Muscle layer of colon (tissue), 2 donors: ENCODE measurements around the gene GEMIN7.

ENCODE experiments used
- H3K27ac ChIP-seq: one replicate; pipeline ENCODE4 v1.7.0; 2013; ENCODE audit warnings: low read depth, mild to moderate bottlenecking, low read length, moderate library complexity
- H3K27me3 ChIP-seq, 2 donors: one replicate each; pipeline ENCODE4 v1.7.0; 2013; ENCODE audit warnings: low read length in 2 of 2, mild to moderate bottlenecking in 2 of 2; ENCODE audit not compliant: insufficient read depth in 2 of 2, control insufficient read depth in 1 of 2
- H3K36me3 ChIP-seq: one replicate; pipeline ENCODE4 v1.7.0; 2013; ENCODE audit warnings: mild to moderate bottlenecking, low read length; ENCODE audit not compliant: insufficient read depth
- H3K4me1 ChIP-seq: one replicate; pipeline ENCODE4 v1.7.0; 2013; ENCODE audit warnings: mild to moderate bottlenecking, low read length; ENCODE audit not compliant: insufficient read depth
- H3K4me3 ChIP-seq, 2 donors: one replicate each; pipeline ENCODE4 v1.7.0; 2013; ENCODE audit warnings: low read length in 2 of 2, low read depth in 1 of 2, mild to moderate bottlenecking in 1 of 2, moderate library complexity in 1 of 2
- H3K9ac ChIP-seq: one replicate; pipeline ENCODE4 v1.7.0; 2013; ENCODE audit warnings: low read length
- H3K9me3 ChIP-seq: one replicate; pipeline ENCODE4 v1.7.0; 2013; ENCODE audit warnings: mild to moderate bottlenecking, low read length
- donor health status: abdominal sarcoma.
- donor health status: Adenocarcinoma of cecum.

Gene GEMIN7

GRCh38 chr19:45066921-45067661 is 12.0 kb upstream of the GEMIN7 start:
- Histone ChIP-seq H3K4me3 (no peak overlapping the region), H3K36me3 (peaks cover 61% of the 10 kb centered on the region), H3K9me3 (no peaks in the 10 kb centered on the region), H3K4me1 (no peaks in the 10 kb centered on the region), H3K27me3 (no peaks in the 10 kb centered on the region), H3K9ac (no peak overlapping the region), H3K27ac (no peak overlapping the region)

DNA sequence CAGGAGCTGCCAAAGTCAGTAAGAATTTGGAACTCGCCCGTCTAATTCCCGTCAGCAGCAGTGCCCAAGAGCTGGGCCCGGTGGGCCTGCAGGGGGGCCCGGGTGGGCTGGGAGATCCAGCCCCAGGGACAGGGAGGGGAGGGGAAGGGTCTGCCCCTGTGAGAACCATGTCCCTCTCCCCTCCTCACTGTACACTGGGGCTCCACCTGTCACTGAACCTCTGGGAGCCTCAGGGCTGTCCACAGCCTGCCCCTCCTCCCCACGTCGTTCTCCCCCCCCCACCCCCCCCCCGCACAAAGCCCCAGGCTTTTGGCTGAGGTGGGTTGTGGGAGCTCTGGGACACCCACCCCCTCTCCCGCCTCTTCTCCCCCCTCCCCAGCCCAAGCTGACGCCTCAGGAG is 11.0 kb upstream of the GEMIN7 start:
- Histone ChIP-seq H3K9me3 (no peaks in the 10 kb centered on the region), H3K27ac (no peak overlapping the region), H3K4me3 (no peak overlapping the region), H3K9ac (no peak overlapping the region), H3K27me3 (no peaks in the 10 kb centered on the region), H3K4me1 (no peaks in the 10 kb centered on the region), H3K36me3 (peaks cover 55% of the 10 kb centered on the region)

GRCh38 chr19:45069056-45069455 is 10.0 kb upstream of the GEMIN7 start:
- H3K9ac ChIP-seq = no peak overlapping the region
- H3K4me1 ChIP-seq = no peaks in the 10 kb centered on the region
- H3K27ac ChIP-seq = no peak overlapping the region
- H3K27me3 ChIP-seq = no peaks in the 10 kb centered on the region
- H3K4me3 ChIP-seq = no peak overlapping the region
- H3K36me3 ChIP-seq = peaks cover 49% of the 10 kb centered on the region
- no peaks in the 10 kb centered on the region for H3K9me3 ChIP-seq

GRCh38 chr19:45070214-45070613 is 8.8 kb upstream of the GEMIN7 start:
- no peak overlapping the region for H3K27ac ChIP-seq
- H3K27me3 ChIP-seq = no peaks in the 10 kb centered on the region
- peaks cover 43% of the 10 kb centered on the region for H3K36me3 ChIP-seq
- no peak overlapping the region for H3K4me3 ChIP-seq
- H3K9ac ChIP-seq = no peak overlapping the region
- no peaks in the 10 kb centered on the region for H3K9me3 ChIP-seq
- no peaks in the 10 kb centered on the region for H3K4me1 ChIP-seq

DNA sequence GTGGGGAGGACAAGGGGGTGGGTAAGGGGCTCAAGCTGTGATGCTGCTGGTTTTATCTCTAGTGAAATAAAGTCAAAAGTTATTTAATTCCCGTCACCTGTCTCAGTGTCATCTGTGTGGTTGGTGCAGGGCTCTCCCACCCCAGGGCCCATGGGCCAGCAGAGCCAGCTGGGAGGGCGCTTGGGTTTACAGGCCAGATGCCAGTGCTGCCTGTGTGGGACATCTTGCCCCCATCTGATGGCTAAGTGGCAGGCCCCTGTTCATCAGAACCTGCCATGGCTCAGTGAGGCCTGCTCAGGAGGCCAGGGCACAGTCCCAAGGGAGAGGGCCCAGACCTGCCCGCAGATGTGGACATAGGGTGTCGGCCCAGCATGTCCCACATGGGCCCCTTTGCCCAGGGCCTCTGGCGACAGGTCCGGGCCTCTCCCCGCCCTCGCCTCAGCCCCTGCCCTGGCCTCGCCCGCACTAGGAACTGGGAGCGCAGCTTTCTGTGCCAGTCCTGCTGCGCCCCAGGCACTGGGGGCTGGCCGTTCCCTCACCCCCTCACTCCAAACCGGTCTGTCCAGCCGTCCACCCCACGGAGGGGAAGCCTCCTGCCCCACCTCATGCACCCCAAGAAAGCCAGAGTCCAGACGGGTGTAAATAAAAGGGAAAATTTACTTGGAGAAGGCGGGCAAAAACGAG is 8.1 kb upstream of the GEMIN7 start:
- H3K9ac ChIP-seq = no peak overlapping the region
- no peak overlapping the region for H3K27ac ChIP-seq
- H3K4me3 ChIP-seq = no peak overlapping the region
- H3K9me3 ChIP-seq = no peaks in the 10 kb centered on the region
- H3K36me3 ChIP-seq = peaks cover 39% of the 10 kb centered on the region
- peaks cover 0 to 2% of the 10 kb centered on the region in 2 donors for H3K27me3 ChIP-seq
- H3K4me1 ChIP-seq = no peaks in the 10 kb centered on the region

DNA sequence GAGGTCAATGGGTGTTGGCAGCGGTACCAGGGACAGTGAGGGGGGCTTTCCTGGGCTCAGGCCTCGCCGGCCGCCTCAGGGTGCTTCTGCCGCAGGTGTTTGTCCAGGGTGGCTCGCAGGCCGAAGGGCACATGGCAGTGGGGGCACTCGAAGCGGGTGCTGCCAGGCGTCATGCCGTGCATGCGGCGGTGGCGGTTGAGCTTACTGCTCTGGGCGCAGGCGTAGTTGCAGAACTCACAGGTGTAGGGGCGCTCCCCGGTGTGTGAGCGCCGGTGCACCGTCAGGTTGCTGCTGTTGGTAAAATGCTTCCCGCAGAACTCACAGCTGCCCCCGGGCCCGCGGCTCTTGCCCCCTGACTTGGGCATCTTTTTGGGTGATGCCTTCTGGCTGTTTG is 7.5 kb upstream of the GEMIN7 start:
- H3K27ac ChIP-seq = no peak overlapping the region
- H3K27me3 ChIP-seq = peaks cover 0 to 4% of the 10 kb centered on the region in 2 donors

GRCh38 chr19:45071969-45072790 is 6.9 kb upstream of the GEMIN7 start:
- H3K36me3 ChIP-seq = peaks cover 32% of the 10 kb centered on the region

More for the DNA sequence above, 7.5 kb upstream of the GEMIN7 start:
- no peak overlapping the region for H3K9ac ChIP-seq
- no peaks in the 10 kb centered on the region for H3K4me1 ChIP-seq
- no peaks in the 10 kb centered on the region for H3K9me3 ChIP-seq
- H3K36me3 ChIP-seq = peaks cover 37% of the 10 kb centered on the region
- H3K4me3 ChIP-seq = no peak overlapping the region

DNA sequence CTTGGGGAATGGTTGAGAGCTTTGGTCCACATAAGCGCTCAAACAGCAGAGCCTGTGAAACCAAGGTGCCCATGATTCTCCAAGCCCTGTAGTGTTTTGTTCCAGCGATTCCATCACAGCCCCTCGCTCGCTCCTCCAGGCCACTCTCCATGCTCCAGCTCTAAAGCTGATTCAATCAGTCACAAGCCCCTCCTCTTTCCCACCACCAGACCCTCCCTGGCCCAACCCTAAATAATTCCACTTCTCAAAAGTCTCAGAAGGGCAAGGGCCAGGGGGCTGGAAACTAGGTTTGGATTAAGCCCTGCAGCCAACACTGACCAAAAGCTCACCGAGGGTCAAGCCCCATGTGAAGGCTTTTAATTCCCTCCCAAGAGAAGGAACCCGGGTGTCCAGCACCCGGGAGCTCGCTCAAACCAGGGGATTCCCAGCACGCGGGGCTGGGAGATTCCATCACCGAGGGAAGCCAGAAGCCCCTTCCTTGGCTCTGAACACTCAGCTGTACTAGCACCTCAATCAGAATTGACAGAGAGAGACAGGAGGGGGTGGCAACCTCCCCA is 4.2 kb upstream of the GEMIN7 start:
- Histone ChIP-seq H3K4me1 (peaks cover 9% of the 10 kb centered on the region), H3K4me3 (no peak overlapping the region), H3K9me3 (no peaks in the 10 kb centered on the region), H3K9ac (no peak overlapping the region), H3K27me3 (peaks cover 0 to 4% of the 10 kb centered on the region in 2 donors), H3K27ac (no peak overlapping the region), H3K36me3 (peaks cover 11% of the 10 kb centered on the region)

More at GRCh38 chr19:45071969-45072790, 6.9 kb upstream of the GEMIN7 start:
- H3K9ac ChIP-seq = no peak overlapping the region
- no peaks in the 10 kb centered on the region for H3K4me1 ChIP-seq
- peaks cover 0 to 4% of the 10 kb centered on the region in 2 donors for H3K27me3 ChIP-seq
- H3K4me3 ChIP-seq = no peak overlapping the region
- no peak overlapping the region for H3K27ac ChIP-seq
- no peaks in the 10 kb centered on the region for H3K9me3 ChIP-seq

GRCh38 chr19:45075301-45076028 is 3.6 kb upstream of the GEMIN7 start:
- Histone ChIP-seq H3K4me3 (peak overlapping the region; percentile 34 to 38), H3K27ac (no peak overlapping the region), H3K27me3 (peaks cover 0 to 4% of the 10 kb centered on the region in 2 donors), H3K36me3 (peaks cover 5% of the 10 kb centered on the region), H3K4me1 (peaks cover 15% of the 10 kb centered on the region), H3K9me3 (no peaks in the 10 kb centered on the region), H3K9ac (no peak overlapping the region)

DNA sequence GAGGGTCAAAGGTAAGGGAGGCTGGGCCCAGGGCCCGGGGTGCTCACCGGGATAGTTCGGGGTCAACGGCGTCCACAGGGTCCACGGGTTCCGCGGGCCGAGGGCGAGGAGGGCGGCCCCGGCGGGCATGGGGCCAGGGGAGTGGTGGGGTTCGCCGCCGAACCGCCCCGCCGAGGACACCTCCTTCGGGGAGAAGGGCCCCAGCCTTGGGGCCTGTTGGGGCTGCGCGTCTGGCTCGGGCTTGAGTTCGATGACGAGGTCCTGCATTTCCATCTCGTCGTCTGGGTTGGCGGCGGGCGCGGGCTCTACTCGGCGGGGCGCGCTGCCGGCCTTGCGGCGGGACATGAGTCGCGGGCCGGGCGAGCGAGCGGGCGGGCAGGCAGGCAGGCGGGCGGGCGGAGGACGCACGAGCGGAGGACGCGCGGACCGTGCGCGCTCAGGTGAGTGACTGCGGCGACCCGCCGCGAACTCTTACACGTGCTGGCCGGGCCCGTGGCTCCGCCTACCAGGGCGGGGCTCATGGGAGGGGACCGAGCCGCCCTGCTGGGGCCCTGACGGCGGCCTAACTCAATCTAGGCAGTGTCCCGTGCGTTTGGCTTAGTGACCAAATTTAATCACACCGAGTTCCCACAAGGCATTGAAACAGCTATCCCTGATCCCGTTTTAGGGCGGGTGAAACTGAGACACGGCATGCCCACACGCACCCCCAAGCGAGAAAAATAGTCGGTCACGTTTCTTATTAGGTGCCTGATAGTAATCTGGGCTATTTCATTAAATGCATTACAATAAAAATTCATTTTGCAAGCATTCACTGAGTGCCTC is 2.8 kb upstream of the GEMIN7 start, which contains the start of gene ZNF296:
TSS of gene ZNF296 (minus strand) at position 450 of the 822 bp plus-strand sequence. CDS start at position 345, 105 bp downstream.
- H3K4me3 ChIP-seq = peak within 1 kb of the TSS; percentile 34 to 38
- H3K27me3 ChIP-seq = peaks cover 0 to 4% of the 10 kb centered on the region in 2 donors
- no peaks in the 10 kb centered on the region for H3K9me3 ChIP-seq
- H3K27ac ChIP-seq = no peak within 1 kb of the TSS
- peaks cover 20% of the 10 kb centered on the region for H3K4me1 ChIP-seq
- no peak within 1 kb of the TSS for H3K9ac ChIP-seq
- H3K36me3 ChIP-seq = no peaks in the 10 kb centered on the region
